ENCODE results near the gene ATP2A3. TPM values are rescaled to one million over a fixed set of nuclear protein-coding genes. Genes with fewer than 3 reads are reported as not detected.

ATP2A3 gene
- total RNA-seq, 1 experiment from 2014 or later = 13.3 TPM

- Histone ChIP-seq H3K79me1 (ENCODE audit: insufficient read depth, low read depth, low read length, poor library complexity, severe bottlenecking) (no peaks in the 10 kb centered on the region), H2AFZ (ENCODE audit: low read length) (no peak overlapping the region), H4K5ac (ENCODE audit: insufficient read length, low read depth, low read length) (no peak overlapping the region), H3T11ph (ENCODE audit: low read length) (no peak overlapping the region), H3K27me3 (ENCODE audit: insufficient read depth, low read length) (no peaks in the 10 kb centered on the region), H2BK15ac (ENCODE audit: low read depth, low read length) (no peak overlapping the region), H3K9me3 (ENCODE audit: control insufficient read depth, low read depth, low read length) (no peaks in the 10 kb centered on the region), H2BK12ac (ENCODE audit: insufficient read length, low read depth, low read length) (no peak overlapping the region), H3K23me2 (ENCODE audit: insufficient read length, low read depth, low read length, poor library complexity, severe bottlenecking) (no peaks in the 10 kb centered on the region), H2BK120ac (ENCODE audit: low read depth, low read length, poor library complexity, severe bottlenecking) (no peak overlapping the region), H3K4ac (ENCODE audit: low read depth, low read length) (no peak overlapping the region), H4K8ac (replicated peaks; ENCODE audit: insufficient read length, low read depth, low read length) (no peak overlapping the region), H3K4me2 (ENCODE audit: insufficient read depth, insufficient read length, low read length) (no peak overlapping the region), H3K23ac (ENCODE audit: insufficient read length, low read depth, low read length) (no peak overlapping the region), H3K79me2 (ENCODE audit: insufficient read depth, low read length) (no peaks in the 10 kb centered on the region), H4K91ac (ENCODE audit: insufficient read length, low read depth, low read length) (no peak overlapping the region), H3K56ac (ENCODE audit: insufficient read length, low read depth, low read length) (no peak overlapping the region), H3K14ac (ENCODE audit: insufficient read depth, low read length) (no peak overlapping the region), H3K18ac (ENCODE audit: insufficient read length, low read depth, low read length) (no peak overlapping the region), H2BK5ac (ENCODE audit: insufficient read length, low read length) (no peak overlapping the region), H3K9ac (ENCODE audit: extremely low read depth, insufficient read length, low read length) (no peak overlapping the region), H2BK20ac (ENCODE audit: low read depth, low read length, poor library complexity, severe bottlenecking) (no peak overlapping the region), H3K4me1 (ENCODE audit: insufficient read depth, low read length) (no peaks in the 10 kb centered on the region), H2AK5ac (ENCODE audit: insufficient read length, low read length) (no peak overlapping the region), H3K27ac (ENCODE audit: insufficient read length, low read depth, low read length) (no peak overlapping the region), H4K20me1 (ENCODE audit: control insufficient read depth, insufficient read depth, insufficient read length) (no peaks in the 10 kb centered on the region)
- Mint-ChIP-seq H3K9me3 (no peaks in the 10 kb centered on the region), H3K36me3 (ENCODE audit: insufficient read depth in 1 of 3, low read depth in 3 of 3) (peaks cover 9 to 25% (median 21%) of the 10 kb centered on the region in 3 experiments; a peak in 6 of 7 replicates), H3K27ac (peak overlapping the region in 2 of 3 experiments; percentile 44 to 77; a peak in 2 of 7 replicates), H3K4me3 (no peak overlapping the region; a peak in 1 of 5 replicates), H3K4me1 (peaks cover 0 to 4% of the 10 kb centered on the region in 2 experiments; a peak in 2 of 4 replicates), H3K27me3 (ENCODE audit: low read depth) (no peaks in the 10 kb centered on the region)
- DNase-seq = peak; percentile 96
- peak; percentile 86 for TF ChIP-seq CTCF (conservative IDR thresholded peaks at IDR 0.05)
- no CpG with 5 or more reads among the region's 10 CpGs for WGBS (ENCODE audit: extremely low coverage, insufficient read length, low lambda C conversion rate)
Measured at GRCh38 chr17:3935140-3935542, 29.1 kb downstream of the ATP2A3 start.

All from H9 (cell line).